Stimulated activated CD8-positive, alpha-beta memory T cell treated with anti-CD3 and anti-CD28 coated beads, Interleukin-12 subunit alpha, Interleukin-12 subunit beta, amount 100 ng/mL, for 24 hours (primary cell): ENCODE results near the gene RHOB.

Source experiments
- DNase-seq: peaks from one replicate; pipeline ENCODE4 v3.0.0-alpha.2; 2020; ENCODE audit errors: extremely low read depth

The RHOB gene

GRCh38 chr2:20473128-20473527 lies 26.3 kb downstream of the RHOB start:
- no peak for DNase-seq

- no peak for DNase-seq
Measured at GRCh38 chr2:20474757-20475566, 28.1 kb downstream of the RHOB start.

GRCh38 chr2:20475567-20475952 lies 28.7 kb downstream of the RHOB start:
- no peak for DNase-seq

- DNase-seq, result no peak
Measured at GRCh38 chr2:20476481-20476880, 29.6 kb downstream of the RHOB start.

GRCh38 chr2:20476950-20477349 lies 30.1 kb downstream of the RHOB start:
- DNase-seq, result no peak

- DNase-seq, result no peak
Measured at GRCh38 chr2:20478961-20479360, 32.1 kb downstream of the RHOB start.

- DNase-seq, result no peak
Measured at GRCh38 chr2:20479835-20480234, 33.0 kb downstream of the RHOB start.

GRCh38 chr2:20480913-20481312 lies 34.0 kb downstream of the RHOB start:
- DNase-seq, result no peak

GRCh38 chr2:20481798-20482405 lies 35.0 kb downstream of the RHOB start:
- DNase-seq, result no peak

- DNase-seq, result no peak
Measured at GRCh38 chr2:20482725-20483124, 35.9 kb downstream of the RHOB start.

- DNase-seq, result no peak
Measured at GRCh38 chr2:20483194-20483895, 36.5 kb downstream of the RHOB start.

GRCh38 chr2:20484034-20484617 lies 37.3 kb downstream of the RHOB start:
- DNase-seq, result no peak

GRCh38 chr2:20484810-20485611 lies 38.1 kb downstream of the RHOB start:
- no peak for DNase-seq

GRCh38 chr2:20485612-20486388 lies 38.9 kb downstream of the RHOB start:
- no peak for DNase-seq

GRCh38 chr2:20486571-20486970 lies 39.7 kb downstream of the RHOB start:
- no peak for DNase-seq

- no peak for DNase-seq
Measured at GRCh38 chr2:20487030-20487391, 40.1 kb downstream of the RHOB start.

GRCh38 chr2:20487392-20488174 lies 40.7 kb downstream of the RHOB start:
- no peak for DNase-seq

GRCh38 chr2:20488201-20488641 lies 41.3 kb downstream of the RHOB start:
- DNase-seq, result no peak

GRCh38 chr2:20488782-20489181 lies 41.9 kb downstream of the RHOB start:
- no peak for DNase-seq
